GM23338 (cell line): Measurements from ENCODE around the gene ASPG. TPM values are rescaled to one million over a fixed set of nuclear protein-coding genes. Genes with fewer than 3 reads are reported as not detected.

Experiments
- ATAC-seq: fragments of 200-7000 bp; cut with Tn5 transposase; 3 replicates; pipeline ENCODE4 v1.9.1; 2020
- DNase-seq: peaks from one replicate; pipeline ENCODE4 v3.0.0-alpha.2; 2015; ENCODE audit warnings: low spot score
- H2AFZ ChIP-seq: fragments of 200-600 bp; sonication (generic); 2 replicates; pipeline ENCODE4 v1.8.0; 2016; ENCODE audit warnings: antibody characterized with exemption, mild to moderate bottlenecking, moderate library complexity
- H3F3A ChIP-seq: fragments of 200-600 bp; sonication (generic); replicated peaks from 2 replicates; pipeline ENCODE4 v1.8.0; 2017; ENCODE audit warnings: antibody characterized with exemption, mixed run types, low read depth
- H3K27ac ChIP-seq: fragments of 200-600 bp; sonication (generic); 2 replicates; pipeline ENCODE4 v1.6.1; 2016; ENCODE audit warnings: low read depth
- H3K27me3 ChIP-seq: fragments of 200-600 bp; sonication (generic); 2 replicates; pipeline ENCODE4 v1.8.0; 2016; ENCODE audit warnings: mild to moderate bottlenecking, mixed run types, moderate library complexity; ENCODE audit not compliant: insufficient read depth
- H3K36me3 ChIP-seq: fragments of 200-600 bp; sonication (generic); 2 replicates; pipeline ENCODE4 v1.8.0; 2016; ENCODE audit warnings: mild to moderate bottlenecking; ENCODE audit not compliant: insufficient read depth
- H3K4me1 ChIP-seq: fragments of 200-600 bp; sonication (generic); 2 replicates; pipeline ENCODE4 v1.8.0; 2016; ENCODE audit warnings: mild to moderate bottlenecking, moderate library complexity; ENCODE audit not compliant: insufficient read depth
- H3K4me2 ChIP-seq: fragments of 200-600 bp; sonication (generic); 2 replicates; pipeline ENCODE4 v1.7.1; 2017; ENCODE audit warnings: mixed run types
- H3K4me3 ChIP-seq: fragments of 200-600 bp; sonication (generic); 2 replicates; pipeline ENCODE4 v1.6.1; 2016; ENCODE audit warnings: mixed run types
- H3K79me2 ChIP-seq: fragments of 200-600 bp; sonication (generic); replicated peaks from 2 replicates; pipeline ENCODE4 v1.8.0; 2017; ENCODE audit warnings: mild to moderate bottlenecking; ENCODE audit not compliant: insufficient read depth
- H3K9me2 ChIP-seq: fragments of 200-600 bp; sonication (generic); 2 replicates; pipeline ENCODE4 v1.8.0; 2017; ENCODE audit not compliant: insufficient read depth
- H4K20me1 ChIP-seq: fragments of 200-600 bp; sonication (generic); replicated peaks from 2 replicates; pipeline ENCODE4 v1.8.0; 2017; ENCODE audit warnings: mild to moderate bottlenecking; ENCODE audit not compliant: insufficient read depth
- H3K27ac Mint-ChIP-seq: 2 replicates; pipeline ENCODE4 v1.8.0; 2020; ENCODE audit warnings: inconsistent platforms, mild to moderate bottlenecking, moderate library complexity, mixed read lengths
- H3K27me3 Mint-ChIP-seq: 3 replicates; pipeline ENCODE4 v1.8.0; 2022; ENCODE audit warnings: low read depth, mild to moderate bottlenecking, moderate library complexity, mixed read lengths, inconsistent platforms; ENCODE audit not compliant: insufficient read depth, poor library complexity
- H3K36me3 Mint-ChIP-seq: 3 replicates; pipeline ENCODE4 v1.8.0; 2021; ENCODE audit warnings: low read depth, mild to moderate bottlenecking, inconsistent platforms, moderate library complexity, mixed read lengths
- H3K4me1 Mint-ChIP-seq: 3 replicates; pipeline ENCODE4 v1.8.0; 2020; ENCODE audit warnings: mild to moderate bottlenecking, inconsistent platforms, mixed read lengths
- H3K4me3 Mint-ChIP-seq: 3 replicates; pipeline ENCODE4 v1.8.0; 2021; ENCODE audit warnings: moderate library complexity, mild to moderate bottlenecking, inconsistent platforms, mixed read lengths
- H3K9me3 Mint-ChIP-seq: 3 replicates; pipeline ENCODE4 v1.8.0; 2020; ENCODE audit warnings: moderate library complexity, mild to moderate bottlenecking, inconsistent platforms, mixed read lengths
- CTCF ChIP-seq, 2 experiments: fragments of 200-600 bp in 1 of 2; sonication (generic) in 1 of 2; conservative IDR thresholded peaks; 2 replicates each; pipeline versions ENCODE4 v1.5.1 to v1.6.1; 2016 to 2017; ENCODE audit warnings: antibody characterized with exemption in 2 of 2, low read depth in 2 of 2, mild to moderate bottlenecking in 2 of 2, moderate library complexity in 1 of 2
- ETS1 ChIP-seq: IDR thresholded peaks from 2 replicates; pipeline ENCODE4 v1.6.1; 2016; ENCODE audit warnings: antibody characterized with exemption
- EZH2 ChIP-seq: fragments of 200-600 bp; sonication (generic); IDR thresholded peaks from one replicate; pipeline ENCODE4 v1.8.0; 2017; ENCODE audit warnings: antibody characterized with exemption, mild to moderate bottlenecking, low read depth; ENCODE audit not compliant: unreplicated experiment
- EZH2phosphoT487 ChIP-seq: fragments of 200-600 bp; sonication (generic); IDR thresholded peaks from one replicate; pipeline ENCODE4 v1.8.1; 2018; ENCODE audit warnings: antibody characterized with exemption; ENCODE audit not compliant: unreplicated experiment
- NANOG ChIP-seq: IDR thresholded peaks from 2 replicates; pipeline ENCODE4 v1.6.1; 2016; ENCODE audit warnings: antibody characterized with exemption, borderline replicate concordance
- POLR2AphosphoS5 ChIP-seq: IDR thresholded peaks from 2 replicates; pipeline ENCODE4 v1.6.1; 2016; ENCODE audit warnings: antibody characterized with exemption, low read depth
- REST ChIP-seq: IDR thresholded peaks from one replicate; pipeline ENCODE4 v1.6.1; 2018; ENCODE audit warnings: antibody characterized with exemption; ENCODE audit not compliant: unreplicated experiment
- STAT1 ChIP-seq: IDR thresholded peaks from one replicate; pipeline ENCODE4 v1.6.1; 2016; ENCODE audit warnings: antibody characterized with exemption; ENCODE audit not compliant: unreplicated experiment
- ZNF114 ChIP-seq: fragments of 250-450 bp; sonication (Bioruptor Pico); IDR thresholded peaks from 2 replicates; pipeline ENCODE4 v1.5.0; 2020; ENCODE audit warnings: mild to moderate bottlenecking, moderate library complexity
- polyA plus RNA-seq: library from polyadenylated mRNA; unstranded; fragments of >200 nt; fragmentation: Nextera tagmentation; extraction: Ambion mirVana; gene quantifications from 2 replicates; pipeline ENCODE4 v1.2.1, GENCODE V29; 2016
- total RNA-seq: library from RNA; depleted of rRNA; stranded (reverse); fragments of >200 nt; shearing (Covaris generic); gene quantifications from 2 replicates; pipeline ENCODE4 v1.2.3, GENCODE V29; 2014

The ASPG gene
- total and polyA plus RNA-seq, 2 experiments from 2014 or later: 0.61 to 6.2 TPM

GRCh38 chr14:104119119-104119487 is 33.6 kb downstream of the ASPG start:
- DNase-seq: no peak
- H3K27me3 ChIP-seq: peaks cover 36% of the 10 kb centered on the region
- H3K9me2 ChIP-seq: no peaks in the 10 kb centered on the region
- no peaks in the 10 kb centered on the region for H4K20me1 ChIP-seq
- ATAC-seq: no peak
- no peak overlapping the region for H3K4me3 ChIP-seq
- H3K36me3 Mint-ChIP-seq: peaks cover 3% of the 10 kb centered on the region; the same call in 2 of the 3 replicates
- no peaks in the 10 kb centered on the region for H3K79me2 ChIP-seq
- TF ChIP-seq ETS1 (no peak), REST (no peak), ZNF114 (CRISPR knock-in tag) (no peak), POLR2AphosphoS5 (no peak), CTCF (conservative IDR thresholded peaks at IDR 0.05; ENCODE audit: low read depth in 2 of 2) (no peak)
- peaks cover 5% of the 10 kb centered on the region; the same call in 1 of the 3 replicates for H3K4me1 Mint-ChIP-seq
- H3K4me2 ChIP-seq: no peak overlapping the region
- no peak overlapping the region for H3K27ac Mint-ChIP-seq
- no peaks in the 10 kb centered on the region; the same call in 1 of the 2 replicates for H3K4me1 ChIP-seq
- H2AFZ ChIP-seq: no peak overlapping the region
- no peaks in the 10 kb centered on the region for H3F3A ChIP-seq
- H3K27me3 Mint-ChIP-seq: peaks cover 33% of the 10 kb centered on the region
- H3K9me3 Mint-ChIP-seq: peaks cover 6% of the 10 kb centered on the region
- H3K4me3 Mint-ChIP-seq: no peak overlapping the region
- H3K36me3 ChIP-seq: no peaks in the 10 kb centered on the region
- no peak overlapping the region for H3K27ac ChIP-seq

- no peak overlapping the region for H3K4me3 ChIP-seq
- H3K36me3 ChIP-seq: no peaks in the 10 kb centered on the region
- no peaks in the 10 kb centered on the region; the same call in 1 of the 2 replicates for H3K4me1 ChIP-seq
- no peak overlapping the region for H3K27ac Mint-ChIP-seq
- no peaks in the 10 kb centered on the region for H3K79me2 ChIP-seq
- peaks cover 33% of the 10 kb centered on the region for H3K27me3 Mint-ChIP-seq
- no peak for ATAC-seq
- H3K4me2 ChIP-seq: no peak overlapping the region
- H3K9me2 ChIP-seq: no peaks in the 10 kb centered on the region
- H3K36me3 Mint-ChIP-seq: peaks cover 3% of the 10 kb centered on the region; the same call in 2 of the 3 replicates
- H3K9me3 Mint-ChIP-seq: peaks cover 7% of the 10 kb centered on the region
- H3K27ac ChIP-seq: no peak overlapping the region
- peaks cover 5% of the 10 kb centered on the region; the same call in 1 of the 3 replicates for H3K4me1 Mint-ChIP-seq
- no peaks in the 10 kb centered on the region for H3F3A ChIP-seq
- H4K20me1 ChIP-seq: no peaks in the 10 kb centered on the region
- H3K4me3 Mint-ChIP-seq: no peak overlapping the region
- no peak for DNase-seq
- H2AFZ ChIP-seq: no peak overlapping the region
- peaks cover 36% of the 10 kb centered on the region for H3K27me3 ChIP-seq
- TF ChIP-seq STAT1 (no peak), EZH2 (no peak), NANOG (no peak), EZH2phosphoT487 (no peak)
Measured at GRCh38 chr14:104119488-104120251, 34.2 kb downstream of the ASPG start.
